Endothelial cell of umbilical vein (primary cell): ENCODE results near the gene ETV6. TPM values are rescaled to one million over a fixed set of nuclear protein-coding genes. Genes with fewer than 3 reads are reported as not detected.

Experiments used
- BruUV-seq: library from RNA; stranded (reverse); fragments of 400-500 nt; replicated peaks from 2 replicates; lab custom pipeline; 2021; lab: Mats Ljungman, UMichigan
- CTCF ChIA-PET: fragments of 300-600, 350-600 bp; sonication (Branson Sonifier 250); formaldehyde crosslinking; loops from one replicate; lab custom pipeline; 2021; ENCODE audit warnings: antibody characterized with exemption, inconsistent platforms; lab: Charles Lee
- POLR2A ChIA-PET: fragments of 300-600, 350-600 bp; sonication (Branson Sonifier 250); formaldehyde crosslinking; loops from one replicate; lab custom pipeline; 2021; ENCODE audit warnings: antibody characterized with exemption, inconsistent platforms; lab: Charles Lee
- DNase-seq: peaks from one replicate; pipeline ENCODE4 v3.0.0-alpha.2; 2011; ENCODE audit warnings: low read depth, low spot score
- FAIRE-seq: peaks from 2 replicates; lab custom pipeline; 2011; peaks lifted over from hg19 to GRCh38; lab: Jason Lieb, UNC
- H2AFZ ChIP-seq: 2 replicates; pipeline ENCODE4 v1.6.0; 2012; ENCODE audit warnings: low read depth, low read length, control low read depth, inconsistent platforms
- H3K27ac ChIP-seq: 2 replicates; pipeline ENCODE4 v1.5.1; 2011; ENCODE audit warnings: low read depth, mild to moderate bottlenecking, control low read depth, low read length, moderate library complexity; ENCODE audit not compliant: insufficient read depth
- H3K27me3 ChIP-seq, 2 experiments: 2 replicates each; pipeline versions ENCODE4 v1.6.0 to v1.6.1; 2011; ENCODE audit warnings: low read length in 2 of 2, mixed read lengths in 1 of 2; ENCODE audit not compliant: control insufficient read depth in 2 of 2, insufficient read depth in 2 of 2
- H3K36me3 ChIP-seq, 2 experiments: 2 replicates in 1 of 2; 3 replicates in 1 of 2; pipeline ENCODE4 v1.5.1; 2011; ENCODE audit warnings: low read length in 2 of 2, mild to moderate bottlenecking in 1 of 2, moderate library complexity in 1 of 2; ENCODE audit not compliant: control insufficient read depth in 2 of 2, insufficient read depth in 2 of 2; ENCODE audit errors: extremely low read depth in 1 of 2
- H3K4me1 ChIP-seq: 3 replicates; pipeline ENCODE4 v1.5.1; 2011; ENCODE audit warnings: mild to moderate bottlenecking, low read length; ENCODE audit not compliant: control insufficient read depth, insufficient read depth; ENCODE audit errors: extremely low read depth
- H3K4me2 ChIP-seq: 2 replicates; pipeline ENCODE4 v1.6.1; 2011; ENCODE audit warnings: low read length, control low read depth, mixed read lengths; ENCODE audit not compliant: insufficient read depth
- H3K4me3 ChIP-seq, 3 experiments: fragments of 200-600 bp in 1 of 3; sonication (generic), shearing (Covaris generic) in 1 of 3; replicated peaks in 1 of 3; 2 replicates each; pipeline ENCODE4 v1.5.1; 2011 to 2016; ENCODE audit warnings: control low read depth in 3 of 3, low read length in 3 of 3, mild to moderate bottlenecking in 2 of 3, inconsistent platforms in 1 of 3, low read depth in 1 of 3, moderate library complexity in 1 of 3; ENCODE audit not compliant: insufficient read depth in 1 of 3
- H3K79me2 ChIP-seq: 2 replicates; pipeline ENCODE4 v1.6.0; 2012; ENCODE audit warnings: low read length, inconsistent platforms; ENCODE audit not compliant: control insufficient read depth, insufficient read depth
- H3K9ac ChIP-seq: replicated peaks from 2 replicates; pipeline ENCODE3; 2011; ENCODE audit warnings: low read length, control low read depth; ENCODE audit not compliant: insufficient read depth; ENCODE audit errors: extremely low read depth
- H3K9me1 ChIP-seq: replicated peaks from 3 replicates; pipeline ENCODE4 v1.6.0; 2011; ENCODE audit warnings: mild to moderate bottlenecking, low read length; ENCODE audit not compliant: control insufficient read depth, insufficient read depth; ENCODE audit errors: extremely low read depth
- H3K9me3 ChIP-seq: replicated peaks from 2 replicates; pipeline ENCODE4 v1.5.1; 2012; ENCODE audit warnings: low read length, inconsistent platforms; ENCODE audit not compliant: control insufficient read depth, insufficient read depth
- H4K20me1 ChIP-seq: replicated peaks from 2 replicates; pipeline ENCODE3; 2011; ENCODE audit warnings: mild to moderate bottlenecking, low read length; ENCODE audit not compliant: control insufficient read depth, insufficient read depth; ENCODE audit errors: extremely low read depth
- EZH2 ChIP-seq: IDR thresholded peaks from 2 replicates; pipeline ENCODE4 v1.6.1; 2012; ENCODE audit warnings: borderline replicate concordance, low read depth, mild to moderate bottlenecking, moderate library complexity, low read length, inconsistent platforms; ENCODE audit not compliant: severe bottlenecking
- FOS ChIP-seq: IDR thresholded peaks from 2 replicates; pipeline ENCODE4 v1.6.1; 2011; ENCODE audit warnings: mild to moderate bottlenecking, low read length, moderate library complexity, borderline replicate concordance; ENCODE audit not compliant: insufficient read depth
- GATA2 ChIP-seq: IDR thresholded peaks from 2 replicates; pipeline ENCODE4 v1.7.0; 2011; ENCODE audit warnings: low read depth, mild to moderate bottlenecking, moderate library complexity, mixed read lengths, low read length; ENCODE audit not compliant: insufficient read length, insufficient read depth
- JUN ChIP-seq: IDR thresholded peaks from 2 replicates; pipeline ENCODE4 v1.6.1; 2011; ENCODE audit warnings: borderline replicate concordance, low read depth; ENCODE audit not compliant: insufficient read length, insufficient read depth
- MYC ChIP-seq: IDR thresholded peaks from one replicate; pipeline ENCODE4 v1.6.1; 2011; ENCODE audit warnings: mild to moderate bottlenecking, low read depth, low read length
- POLR2A ChIP-seq: IDR thresholded peaks from 2 replicates; pipeline ENCODE4 v1.6.1; 2012; ENCODE audit warnings: low read depth, mild to moderate bottlenecking, control low read depth, low read length
- POLR2AphosphoS5 ChIP-seq: IDR thresholded peaks from 2 replicates; pipeline ENCODE4 v1.6.1; 2012; ENCODE audit warnings: low read depth, mild to moderate bottlenecking, control low read depth, low read length, moderate library complexity; ENCODE audit not compliant: insufficient read depth
- dilution Hi-C: fragments of 300-500 bp; cut with MboI; formaldehyde crosslinking; loops from one replicate; pipeline ENCODE4 v1.15.0; 2019; ENCODE audit warnings: low sequenced_read_pairs; ENCODE audit not compliant: extremely low pct_ligation_motif_present
- intact Hi-C: fragments of 100-400 bp; cut with micrococcal nuclease; formaldehyde crosslinking; loops from one replicate; pipeline ENCODE4 v1.10.0; 2022
- polyA plus RNA-seq, 4 experiments: library from polyadenylated mRNA; depleted of rRNA in 3 of 4; stranded (reverse) in 3 of 4; unstranded in 1 of 4; fragments of >200 nt; gene quantifications; 2 replicates each; pipeline versions ENCODE4 v1.2.1 to v1.2.3, GENCODE V29; 2011 to 2012; ENCODE audit warnings: missing spikeins in 1 of 4
- total RNA-seq: library from RNA; stranded (reverse); gene quantifications from 2 replicates; pipeline ENCODE4 v1.2.3, GENCODE V29; 2021

The ETV6 gene
- total and polyA plus RNA-seq, 2 donors (not counting 3 experiments of a cell fraction or from before 2014, with no cell fraction given), result 15.9 to 57.1 TPM

DNA sequence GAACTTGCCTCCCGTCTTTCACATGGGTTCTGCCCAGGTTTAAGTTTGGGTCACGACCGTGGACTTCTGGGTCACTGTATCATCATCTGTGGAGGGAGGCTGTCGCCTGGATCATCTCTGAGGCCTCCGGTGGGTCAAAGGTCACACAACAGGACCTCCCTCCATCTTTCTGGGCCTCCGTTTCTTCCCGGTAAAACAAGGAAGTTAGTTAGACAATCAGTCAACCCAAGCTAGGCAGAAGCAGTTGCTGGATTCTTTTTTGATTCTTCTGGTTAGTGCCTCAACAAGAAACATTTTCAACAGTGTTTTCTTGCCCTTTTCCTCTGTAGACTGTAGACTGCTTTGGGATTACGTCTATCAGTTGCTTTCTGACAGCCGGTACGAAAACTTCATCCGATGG, 234.6 kb downstream of the ETV6 start:
- CTCF ChIA-PET, result interaction anchor here (1.3 kb wide), 1 partner anchor 149 kb away, joined by 3 read pairs; no protein-coding TSS in a partner anchor
- no peak for FAIRE-seq
- DNase-seq, result no peak
- BruUV-seq, result TSS peak; percentile 67
- TF ChIP-seq POLR2A, result no peak
- no peak for TF ChIP-seq JUN
- no peak for TF ChIP-seq GATA2
- no peak for TF ChIP-seq MYC
- Histone ChIP-seq H3K9me3 (no peaks in the 10 kb centered on the region), H3K27ac (peak overlapping the region; percentile 92), H3K9me1 (no peaks in the 10 kb centered on the region), H3K4me1 (peaks cover 62% of the 10 kb centered on the region), H3K4me3 (no peak overlapping the region), H3K4me2 (peak overlapping the region; percentile 36), H3K79me2 (peaks cover 10% of the 10 kb centered on the region), H3K36me3 (peaks cover 2 to 13% of the 10 kb centered on the region in 2 experiments), H4K20me1 (no peaks in the 10 kb centered on the region), H2AFZ (no peak overlapping the region), H3K27me3 (no peaks in the 10 kb centered on the region), H3K9ac (peak overlapping the region; percentile 46)
- dilution Hi-C loops (no loop called here), intact Hi-C loops (loop anchor here (2.0 to 5.0 kb wide), 2 partner anchors 137 to 165 kb away; no protein-coding TSS in a partner anchor)
- POLR2A ChIA-PET, result interaction anchor here (0.6 kb wide), 1 partner anchor 87 kb away, joined by 5 read pairs; no protein-coding TSS in a partner anchor

DNA sequence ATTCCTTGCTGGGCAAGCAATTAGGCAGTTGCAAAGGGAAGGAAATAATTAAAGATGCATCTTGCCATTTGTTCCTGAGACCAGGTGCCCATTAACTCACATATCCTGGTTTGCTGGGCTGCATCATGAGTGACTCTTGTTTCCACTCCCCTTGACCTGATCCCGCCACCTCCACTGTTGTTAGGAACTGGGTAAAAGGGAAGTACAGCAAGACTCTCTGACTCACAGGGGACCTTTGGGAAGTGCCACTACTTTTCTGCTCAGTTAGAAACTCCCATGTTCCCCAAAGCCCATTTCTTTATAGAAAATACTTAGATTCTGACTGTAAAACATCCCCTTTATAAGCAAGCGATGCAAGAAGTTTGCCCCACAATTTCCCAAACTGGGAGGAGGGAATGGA, 235.2 kb downstream of the ETV6 start:
- dilution Hi-C loops, result no loop called here
- Histone ChIP-seq H2AFZ (no peak overlapping the region), H4K20me1 (no peaks in the 10 kb centered on the region), H3K9ac (peak overlapping the region; percentile 27), H3K27me3 (no peaks in the 10 kb centered on the region), H3K9me3 (no peaks in the 10 kb centered on the region), H3K9me1 (no peaks in the 10 kb centered on the region), H3K36me3 (peaks cover 2 to 13% of the 10 kb centered on the region in 2 experiments), H3K27ac (peak overlapping the region; percentile 92), H3K4me2 (peak overlapping the region; percentile 36), H3K79me2 (peaks cover 10% of the 10 kb centered on the region), H3K4me1 (peaks cover 56% of the 10 kb centered on the region), H3K4me3 (no peak overlapping the region)
- FAIRE-seq (no peak), DNase-seq (peak; percentile 84)
- intact Hi-C loops, result loop anchor here (1.0 to 5.0 kb wide), 9 partner anchors 20 to 235 kb away; partner anchors contain the start of gene ETV6
- POLR2A ChIA-PET, result no interaction called here
- TF ChIP-seq JUN, result peak; percentile 32
- TF ChIP-seq EZH2, result no peak
- peak; percentile 69 for TF ChIP-seq FOS
- TF ChIP-seq POLR2AphosphoS5, result peak; percentile 59
- CTCF ChIA-PET, result interaction anchor here (1.3 kb wide), 1 partner anchor 148 kb away, joined by 3 read pairs; no protein-coding TSS in a partner anchor
- no TSS peak for BruUV-seq
